ENCODE results near the gene PTPRH.
"Not testable (repeated sequence)": the region's sequence is repeated elsewhere in the genome, so short reads cannot be mapped to it uniquely, and the experiment has no call there.

PTPRH gene

GRCh38 chr19:55224038-55224665, 14.9 kb upstream of the PTPRH start:
- no peak overlapping the region for H3K27ac Mint-ChIP-seq
- H3K36me3 Mint-ChIP-seq (ENCODE audit: low read depth): peaks cover 42% of the 10 kb centered on the region
- peaks cover 5% of the 10 kb centered on the region for H3K4me1 Mint-ChIP-seq (ENCODE audit: low read depth)
- no peak overlapping the region for H3K4me3 Mint-ChIP-seq
- no peaks in the 10 kb centered on the region for H3K9me3 Mint-ChIP-seq
- H3K27me3 Mint-ChIP-seq: no peaks in the 10 kb centered on the region

- H3K4me3 Mint-ChIP-seq: no peak overlapping the region
- H3K9me3 Mint-ChIP-seq: no peaks in the 10 kb centered on the region
- peaks cover 42% of the 10 kb centered on the region for H3K36me3 Mint-ChIP-seq (ENCODE audit: low read depth)
- no peaks in the 10 kb centered on the region for H3K27me3 Mint-ChIP-seq
- H3K27ac Mint-ChIP-seq: peak overlapping the region; percentile 45
- H3K4me1 Mint-ChIP-seq (ENCODE audit: low read depth): peaks cover 5% of the 10 kb centered on the region
Observed at GRCh38 chr19:55223291-55224037, 14.2 kb upstream of the PTPRH start.

DNA sequence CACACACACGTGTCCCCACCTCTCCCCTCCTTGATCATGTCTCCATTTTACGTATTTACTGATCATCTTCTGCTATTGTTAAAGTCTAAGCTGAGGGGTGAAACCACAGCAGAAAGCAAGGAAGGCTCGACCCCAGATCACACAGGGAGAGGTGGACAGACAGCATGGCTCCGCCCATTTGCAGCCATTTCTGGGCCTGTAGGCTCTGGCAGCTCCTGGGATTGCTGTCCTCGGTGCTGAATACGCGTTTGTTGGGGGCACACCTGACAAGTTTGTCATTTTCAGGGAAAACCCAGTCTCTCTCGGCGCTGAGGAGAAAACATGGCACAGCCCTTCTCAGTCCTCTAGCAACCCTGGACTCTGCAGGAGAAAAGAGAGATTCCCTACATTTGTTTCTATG, 11.2 kb upstream of the PTPRH start:
- no peak overlapping the region for H3K4me3 Mint-ChIP-seq
- no peak overlapping the region for H3K27ac Mint-ChIP-seq
- peaks cover 10% of the 10 kb centered on the region for H3K27me3 Mint-ChIP-seq
- peaks cover 4% of the 10 kb centered on the region for H3K9me3 Mint-ChIP-seq
- peaks cover 25% of the 10 kb centered on the region for H3K36me3 Mint-ChIP-seq (ENCODE audit: low read depth)
- peaks cover 20% of the 10 kb centered on the region for H3K4me1 Mint-ChIP-seq (ENCODE audit: low read depth)

GRCh38 chr19:55216461-55217198, 7.3 kb upstream of the PTPRH start:
- Mint-ChIP-seq H3K36me3 (ENCODE audit: low read depth) (peaks cover 21% of the 10 kb centered on the region), H3K4me3 (peak overlapping the region; percentile 66), H3K9me3 (peaks cover 11% of the 10 kb centered on the region), H3K27me3 (peaks cover 23% of the 10 kb centered on the region), H3K4me1 (ENCODE audit: low read depth) (peaks cover 18% of the 10 kb centered on the region), H3K27ac (peak overlapping the region; percentile 79)

- no peak overlapping the region for H3K27ac Mint-ChIP-seq
- peaks cover 11% of the 10 kb centered on the region for H3K9me3 Mint-ChIP-seq
- no peak overlapping the region for H3K4me3 Mint-ChIP-seq
- H3K4me1 Mint-ChIP-seq (ENCODE audit: low read depth): peaks cover 18% of the 10 kb centered on the region
- H3K27me3 Mint-ChIP-seq: peaks cover 30% of the 10 kb centered on the region
- peaks cover 5% of the 10 kb centered on the region for H3K36me3 Mint-ChIP-seq (ENCODE audit: low read depth)
Observed at GRCh38 chr19:55213547-55213946, 4.2 kb upstream of the PTPRH start.

- Mint-ChIP-seq H3K9me3 (peaks cover 11% of the 10 kb centered on the region), H3K4me3 (no peak overlapping the region), H3K27me3 (peaks cover 30% of the 10 kb centered on the region), H3K4me1 (ENCODE audit: low read depth) (peaks cover 13% of the 10 kb centered on the region), H3K36me3 (ENCODE audit: low read depth) (peaks cover 5% of the 10 kb centered on the region), H3K27ac (no peak overlapping the region)
Observed at GRCh38 chr19:55212447-55212846, 3.1 kb upstream of the PTPRH start.

DNA sequence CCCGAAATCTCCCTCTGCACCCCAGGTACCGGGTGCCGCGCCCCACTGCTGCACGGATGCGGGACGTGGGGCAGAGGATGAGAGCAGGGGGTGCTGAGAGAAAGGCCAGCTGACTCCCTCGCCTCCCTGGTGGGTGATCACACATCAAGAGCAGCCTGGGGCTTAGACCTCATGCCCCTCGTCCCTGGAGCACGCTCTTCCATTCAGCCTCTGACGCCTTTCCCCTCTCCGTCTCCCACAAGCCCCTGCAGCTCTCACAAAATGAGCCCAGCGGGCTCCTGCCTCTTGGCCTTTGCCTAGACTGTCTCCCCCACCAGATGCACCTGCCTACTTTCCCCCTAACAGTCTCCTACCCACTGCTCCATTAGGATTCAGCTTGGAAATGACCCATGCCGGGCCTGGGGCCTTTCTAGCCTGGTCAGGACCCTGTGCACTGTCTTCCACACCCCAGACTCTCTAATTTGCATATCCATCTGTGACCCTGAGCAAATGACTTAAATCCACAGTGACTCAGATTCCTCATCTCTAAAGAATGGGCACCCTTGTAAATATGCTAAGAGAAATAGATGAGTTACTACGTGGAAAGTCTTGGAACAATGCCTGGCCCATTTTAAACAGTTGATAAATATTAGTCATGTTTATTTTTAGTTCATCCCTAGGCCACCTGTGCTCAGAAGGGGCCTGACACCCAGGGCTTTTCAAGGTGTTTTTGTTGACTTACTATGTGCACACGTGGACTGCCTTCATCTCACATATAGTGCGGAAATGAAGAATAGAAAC, 582 bp upstream of the PTPRH start:
- H3K27ac Mint-ChIP-seq: no peak overlapping the region
- H3K36me3 Mint-ChIP-seq (ENCODE audit: low read depth): peaks cover 5% of the 10 kb centered on the region
- peaks cover 4% of the 10 kb centered on the region for H3K4me1 Mint-ChIP-seq (ENCODE audit: low read depth)
- H3K9me3 Mint-ChIP-seq: peaks cover 7% of the 10 kb centered on the region
- H3K27me3 Mint-ChIP-seq: peaks cover 24% of the 10 kb centered on the region
- no peak overlapping the region for H3K4me3 Mint-ChIP-seq

GRCh38 chr19:55206664-55207500, 2.4 kb downstream of the PTPRH start:
- Mint-ChIP-seq H3K27me3 (peaks cover 34% of the 10 kb centered on the region), H3K4me1 (ENCODE audit: low read depth) (peaks cover 4% of the 10 kb centered on the region), H3K4me3 (no peak overlapping the region), H3K27ac (no peak overlapping the region), H3K36me3 (ENCODE audit: low read depth) (no peaks in the 10 kb centered on the region), H3K9me3 (no peaks in the 10 kb centered on the region)

DNA sequence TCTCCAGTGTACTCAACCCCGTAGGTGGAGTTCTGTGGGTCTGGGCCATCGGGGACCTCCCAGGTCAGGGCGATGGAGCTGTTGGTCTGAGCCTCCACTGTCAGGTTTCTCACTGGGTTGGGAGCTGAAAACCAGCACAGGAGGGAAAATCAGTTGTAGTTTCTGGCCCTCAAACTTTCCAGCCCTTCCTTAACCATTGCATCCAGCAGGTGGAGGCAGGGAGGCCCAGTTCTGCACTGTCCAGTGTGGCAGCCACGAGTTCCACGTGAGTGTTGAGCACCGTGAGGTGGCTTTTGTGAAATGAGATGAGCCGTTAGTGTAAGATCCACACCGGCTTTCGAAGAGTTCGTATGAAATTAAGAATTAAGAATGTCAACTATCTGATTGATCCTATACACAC, 7.1 kb downstream of the PTPRH start:
- H3K36me3 Mint-ChIP-seq (ENCODE audit: low read depth); H3K27ac Mint-ChIP-seq; H3K4me3 Mint-ChIP-seq; H3K9me3 Mint-ChIP-seq; H3K4me1 Mint-ChIP-seq (ENCODE audit: low read depth): not testable (repeated sequence)
- peaks cover 36% of the 10 kb centered on the region for H3K27me3 Mint-ChIP-seq

DNA sequence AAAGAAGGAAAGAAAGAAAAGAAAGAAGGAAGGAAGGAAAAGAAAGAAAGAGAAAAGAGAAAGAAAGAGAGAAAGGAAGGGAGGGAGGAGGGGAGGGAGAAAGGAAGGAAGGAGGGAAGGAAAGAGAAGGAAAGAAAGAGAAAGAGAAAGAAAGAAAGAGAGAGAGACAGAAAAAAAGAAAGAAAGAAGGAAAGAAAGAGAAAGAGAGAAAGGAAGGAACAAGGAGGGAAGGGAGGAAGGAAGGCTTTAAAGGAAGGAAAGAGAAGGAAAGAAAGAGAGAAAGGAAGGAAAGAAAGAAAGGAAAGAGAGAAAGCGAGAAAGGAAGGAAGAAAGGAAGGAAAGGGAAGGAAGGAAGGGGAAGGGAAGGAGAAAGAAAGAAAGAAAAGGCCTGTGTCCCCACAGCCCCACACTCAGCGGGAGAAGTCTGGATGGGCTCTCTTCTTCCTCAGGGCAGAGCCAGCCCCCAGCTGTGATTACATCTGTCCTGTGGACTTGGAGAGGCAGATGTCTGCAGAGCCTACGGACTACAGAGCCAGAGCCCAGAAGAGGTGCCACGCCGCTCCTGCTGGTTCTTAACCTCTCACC, 9.6 kb downstream of the PTPRH start:
- Mint-ChIP-seq H3K27ac (no peak overlapping the region), H3K36me3 (ENCODE audit: low read depth) (no peaks in the 10 kb centered on the region), H3K27me3 (peaks cover 27% of the 10 kb centered on the region), H3K4me3 (no peak overlapping the region), H3K4me1 (ENCODE audit: low read depth) (no peaks in the 10 kb centered on the region), H3K9me3 (no peaks in the 10 kb centered on the region)

GRCh38 chr19:55198651-55199050, 10.7 kb downstream of the PTPRH start:
- Mint-ChIP-seq H3K27ac (no peak overlapping the region), H3K4me3 (no peak overlapping the region), H3K36me3 (ENCODE audit: low read depth) (no peaks in the 10 kb centered on the region), H3K4me1 (ENCODE audit: low read depth) (no peaks in the 10 kb centered on the region), H3K9me3 (no peaks in the 10 kb centered on the region), H3K27me3 (peaks cover 19% of the 10 kb centered on the region)

DNA sequence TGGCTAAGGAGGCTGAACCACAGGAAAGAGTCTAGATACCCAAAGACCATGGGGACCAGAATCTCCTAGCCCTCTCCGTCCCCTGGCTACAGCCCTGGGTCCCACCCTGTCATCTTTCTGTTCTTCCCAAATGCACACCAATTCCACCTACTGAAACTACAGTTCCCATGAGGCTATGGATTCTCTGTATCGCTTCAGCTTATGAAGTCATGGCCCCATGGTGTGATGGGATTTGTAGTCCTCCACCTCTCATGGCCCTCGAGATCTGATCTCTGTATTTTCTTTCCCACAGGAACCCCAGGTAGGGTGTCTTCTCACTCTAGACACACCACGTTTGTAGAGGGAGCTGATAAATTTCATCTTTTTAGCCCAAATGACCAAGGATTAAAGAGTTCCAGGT, 11.8 kb downstream of the PTPRH start:
- Mint-ChIP-seq H3K4me3 (no peak overlapping the region), H3K9me3 (no peaks in the 10 kb centered on the region), H3K4me1 (ENCODE audit: low read depth) (no peaks in the 10 kb centered on the region), H3K27ac (no peak overlapping the region), H3K27me3 (peaks cover 16% of the 10 kb centered on the region), H3K36me3 (ENCODE audit: low read depth) (no peaks in the 10 kb centered on the region)

GRCh38 chr19:55196803-55197202, 12.5 kb downstream of the PTPRH start:
- Mint-ChIP-seq H3K36me3 (ENCODE audit: low read depth) (no peaks in the 10 kb centered on the region), H3K4me1 (ENCODE audit: low read depth) (no peaks in the 10 kb centered on the region), H3K27me3 (peaks cover 12% of the 10 kb centered on the region), H3K4me3 (no peak overlapping the region), H3K9me3 (no peaks in the 10 kb centered on the region), H3K27ac (no peak overlapping the region)

DNA sequence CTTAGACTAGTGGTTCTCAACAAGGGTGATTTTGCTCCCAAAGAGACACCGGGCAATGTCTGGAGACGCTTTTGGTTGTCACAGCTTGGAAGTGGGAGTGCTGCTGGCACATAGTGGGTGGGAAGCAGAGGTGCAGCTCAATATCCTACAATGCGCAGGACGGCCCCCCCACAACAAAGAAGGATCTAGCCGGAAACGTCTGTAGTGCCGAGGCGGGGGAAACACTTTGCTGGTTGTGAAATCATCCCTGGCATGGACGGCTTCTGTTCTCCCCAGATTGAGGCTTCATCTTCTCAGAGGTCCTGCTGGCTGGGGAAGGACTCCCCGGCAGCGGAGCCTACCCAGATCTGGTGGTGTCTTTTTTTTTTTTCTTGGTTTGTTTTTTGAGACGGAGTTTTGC, 15.8 kb downstream of the PTPRH start:
- Mint-ChIP-seq H3K9me3 (no peaks in the 10 kb centered on the region), H3K27me3 (peaks cover 13% of the 10 kb centered on the region), H3K4me3 (no peak overlapping the region), H3K27ac (no peak overlapping the region), H3K36me3 (ENCODE audit: low read depth) (no peaks in the 10 kb centered on the region), H3K4me1 (ENCODE audit: low read depth) (peaks cover 4% of the 10 kb centered on the region)

Measured in stimulated activated naive CD8-positive, alpha-beta T cell treated with anti-CD3 and anti-CD28 coated beads, Interleukin-15, Interleukin-2, amounts not matched to agents 100 ng/mL and 50 ng/mL, for 24 hours (primary cell).